Brain microvascular endothelial cell (primary cell): ENCODE data around the gene ZDHHC17.
A peak's percentile ranks its signal among the peaks of the same experiment; 100 is the strongest.

Experiments
- DNase-seq: peaks from one replicate; pipeline ENCODE4 v3.0.0-alpha.2; 2020
- H3K27ac ChIP-seq: fragments of 250-450 bp; sonication (Bioruptor Pico); 2 replicates; pipeline ENCODE4 v1.5.1; 2020; ENCODE audit warnings: mild to moderate bottlenecking, moderate library complexity
- H3K27me3 ChIP-seq: fragments of 250-450 bp; sonication (Bioruptor Pico); replicated peaks from 2 replicates; pipeline ENCODE4 v1.5.1; 2020; ENCODE audit warnings: mild to moderate bottlenecking
- H3K36me3 ChIP-seq: fragments of 250-450 bp; sonication (Bioruptor Pico); replicated peaks from 2 replicates; pipeline ENCODE4 v1.5.1; 2020; ENCODE audit warnings: mild to moderate bottlenecking
- H3K4me3 ChIP-seq: 2 replicates; pipeline ENCODE4 v1.5.1; 2011; ENCODE audit warnings: low read depth, mild to moderate bottlenecking, control low read depth, low read length, moderate library complexity
- CTCF ChIP-seq: IDR thresholded peaks from 2 replicates; pipeline ENCODE4 v1.5.1; 2011; ENCODE audit warnings: low read depth, mild to moderate bottlenecking, moderate library complexity, low read length, control low read depth, inconsistent platforms; ENCODE audit errors: missing control alignments
- in situ Hi-C: cut with HindIII; loops from 2 replicates; pipeline ENCODE4 v1.10.0; 2017; ENCODE audit warnings: low sequenced_read_pairs, low pct_ligation_motif_present

ZDHHC17 gene

GRCh38 chr12:76866151-76866567, 102.2 kb downstream of the ZDHHC17 start:
- in situ Hi-C loops: no loop called here
- no peaks in the 10 kb centered on the region for H3K27me3 ChIP-seq
- DNase-seq: no peak
- no peak overlapping the region for H3K27ac ChIP-seq
- H3K36me3 ChIP-seq: no peaks in the 10 kb centered on the region
- TF ChIP-seq CTCF: no peak
- no peak overlapping the region for H3K4me3 ChIP-seq

- no peak overlapping the region for H3K4me3 ChIP-seq
- no peaks in the 10 kb centered on the region for H3K36me3 ChIP-seq
- peak; percentile 36 for DNase-seq
- in situ Hi-C loops: no loop called here
- no peak for TF ChIP-seq CTCF
- no peaks in the 10 kb centered on the region for H3K27me3 ChIP-seq
- no peak overlapping the region for H3K27ac ChIP-seq
Measured at GRCh38 chr12:76866726-76867125, 102.8 kb downstream of the ZDHHC17 start.

GRCh38 chr12:76871082-76871481, 107.2 kb downstream of the ZDHHC17 start:
- in situ Hi-C loops: no loop called here
- TF ChIP-seq CTCF: no peak
- Histone ChIP-seq H3K27ac (no peak overlapping the region), H3K36me3 (no peaks in the 10 kb centered on the region), H3K4me3 (no peak overlapping the region), H3K27me3 (no peaks in the 10 kb centered on the region)
- no peak for DNase-seq

GRCh38 chr12:76871742-76872141, 107.8 kb downstream of the ZDHHC17 start:
- no peaks in the 10 kb centered on the region for H3K36me3 ChIP-seq
- no peak overlapping the region for H3K4me3 ChIP-seq
- no peak overlapping the region for H3K27ac ChIP-seq
- in situ Hi-C loops: no loop called here
- TF ChIP-seq CTCF: no peak
- no peak for DNase-seq
- no peaks in the 10 kb centered on the region for H3K27me3 ChIP-seq

- no peaks in the 10 kb centered on the region for H3K36me3 ChIP-seq
- no peak overlapping the region for H3K27ac ChIP-seq
- in situ Hi-C loops: no loop called here
- H3K4me3 ChIP-seq: no peak overlapping the region
- no peak for DNase-seq
- H3K27me3 ChIP-seq: no peaks in the 10 kb centered on the region
- no peak for TF ChIP-seq CTCF
Measured at GRCh38 chr12:76872415-76872814, 108.5 kb downstream of the ZDHHC17 start.

GRCh38 chr12:76874027-76874426, 110.1 kb downstream of the ZDHHC17 start:
- Histone ChIP-seq H3K27me3 (no peaks in the 10 kb centered on the region), H3K4me3 (no peak overlapping the region), H3K36me3 (no peaks in the 10 kb centered on the region), H3K27ac (no peak overlapping the region)
- TF ChIP-seq CTCF: no peak
- in situ Hi-C loops: no loop called here
- no peak for DNase-seq
